ENCODE data around the gene FXYD5. TPM values are rescaled to one million over a fixed set of nuclear protein-coding genes. Genes with fewer than 3 reads are reported as not detected.

The FXYD5 gene
- total and polyA plus RNA-seq, 9 of the 15 experiments (the other 6 are each of a cell fraction or from before 2014, with no cell fraction given): 104 to 537 (median 174) TPM

GRCh38 chr19:35135389-35135909, 19.1 kb upstream of the FXYD5 start (continued):
- TF ChIP-seq, protein P1, sequence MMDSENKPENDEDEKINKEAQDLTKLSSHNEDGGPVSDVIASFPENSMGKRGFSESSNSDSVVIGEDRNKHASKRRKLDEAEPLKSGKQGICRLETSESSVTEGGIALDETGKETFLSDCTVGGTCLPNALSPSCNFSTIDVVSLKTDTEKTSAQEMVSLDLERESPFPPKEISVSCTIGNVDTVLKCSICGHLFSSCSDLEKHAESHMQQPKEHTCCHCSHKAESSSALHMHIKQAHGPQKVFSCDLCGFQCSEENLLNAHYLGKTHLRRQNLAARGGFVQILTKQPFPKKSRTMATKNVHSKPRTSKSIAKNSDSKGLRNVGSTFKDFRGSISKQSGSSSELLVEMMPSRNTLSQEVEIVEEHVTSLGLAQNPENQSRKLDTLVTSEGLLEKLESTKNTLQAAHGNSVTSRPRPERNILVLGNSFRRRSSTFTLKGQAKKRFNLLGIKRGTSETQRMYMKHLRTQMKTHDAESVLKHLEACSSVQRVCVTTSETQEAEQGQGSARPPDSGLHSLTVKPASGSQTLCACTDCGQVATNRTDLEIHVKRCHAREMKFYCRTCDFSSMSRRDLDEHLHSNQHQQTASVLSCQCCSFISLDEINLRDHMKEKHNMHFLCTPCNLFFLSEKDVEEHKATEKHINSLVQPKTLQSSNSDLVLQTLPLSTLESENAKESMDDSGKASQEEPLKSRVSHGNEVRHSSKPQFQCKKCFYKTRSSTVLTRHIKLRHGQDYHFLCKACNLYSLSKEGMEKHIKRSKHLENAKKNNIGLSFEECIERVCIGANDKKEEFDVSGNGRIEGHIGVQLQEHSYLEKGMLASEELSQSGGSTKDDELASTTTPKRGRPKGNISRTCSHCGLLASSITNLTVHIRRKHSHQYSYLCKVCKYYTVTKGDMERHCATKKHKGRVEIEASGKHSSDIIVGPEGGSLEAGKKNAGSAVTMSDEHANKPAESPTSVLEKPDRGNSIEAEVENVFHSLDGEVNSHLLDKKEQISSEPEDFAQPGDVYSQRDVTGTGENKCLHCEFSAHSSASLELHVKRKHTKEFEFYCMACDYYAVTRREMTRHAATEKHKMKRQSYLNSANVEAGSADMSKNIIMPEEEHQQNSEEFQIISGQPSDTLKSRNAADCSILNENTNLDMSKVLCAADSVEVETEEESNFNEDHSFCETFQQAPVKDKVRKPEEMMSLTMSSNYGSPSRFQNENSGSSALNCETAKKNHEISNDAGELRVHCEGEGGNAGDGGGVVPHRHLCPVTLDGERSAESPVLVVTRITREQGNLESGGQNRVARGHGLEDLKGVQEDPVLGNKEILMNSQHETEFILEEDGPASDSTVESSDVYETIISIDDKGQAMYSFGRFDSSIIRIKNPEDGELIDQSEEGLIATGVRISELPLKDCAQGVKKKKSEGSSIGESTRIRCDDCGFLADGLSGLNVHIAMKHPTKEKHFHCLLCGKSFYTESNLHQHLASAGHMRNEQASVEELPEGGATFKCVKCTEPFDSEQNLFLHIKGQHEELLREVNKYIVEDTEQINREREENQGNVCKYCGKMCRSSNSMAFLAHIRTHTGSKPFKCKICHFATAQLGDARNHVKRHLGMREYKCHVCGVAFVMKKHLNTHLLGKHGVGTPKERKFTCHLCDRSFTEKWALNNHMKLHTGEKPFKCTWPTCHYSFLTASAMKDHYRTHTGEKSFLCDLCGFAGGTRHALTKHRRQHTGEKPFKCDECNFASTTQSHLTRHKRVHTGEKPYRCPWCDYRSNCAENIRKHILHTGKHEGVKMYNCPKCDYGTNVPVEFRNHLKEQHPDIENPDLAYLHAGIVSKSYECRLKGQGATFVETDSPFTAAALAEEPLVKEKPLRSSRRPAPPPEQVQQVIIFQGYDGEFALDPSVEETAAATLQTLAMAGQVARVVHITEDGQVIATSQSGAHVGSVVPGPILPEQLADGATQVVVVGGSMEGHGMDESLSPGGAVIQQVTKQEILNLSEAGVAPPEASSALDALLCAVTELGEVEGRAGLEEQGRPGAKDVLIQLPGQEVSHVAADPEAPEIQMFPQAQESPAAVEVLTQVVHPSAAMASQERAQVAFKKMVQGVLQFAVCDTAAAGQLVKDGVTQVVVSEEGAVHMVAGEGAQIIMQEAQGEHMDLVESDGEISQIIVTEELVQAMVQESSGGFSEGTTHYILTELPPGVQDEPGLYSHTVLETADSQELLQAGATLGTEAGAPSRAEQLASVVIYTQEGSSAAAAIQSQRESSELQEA (IDR thresholded peaks at IDR 0.05; ENCODE audit: low read depth): no peak
- TF ChIP-seq ZNF124 (CRISPR knock-in tag; IDR thresholded peaks at IDR 0.05) (no peak), CAMTA2 (CRISPR knock-in tag; conservative IDR thresholded peaks at IDR 0.05) (no peak), FOXJ3 (CRISPR knock-in tag; IDR thresholded peaks at IDR 0.05) (no peak), SP1 (CRISPR knock-in tag; IDR thresholded peaks at IDR 0.05) (peak; percentile 72), EWSR1 (IDR thresholded peaks at IDR 0.05; ENCODE audit: borderline replicate concordance, low read depth, partially characterized antibody) (no peak), BCLAF1 (IDR thresholded peaks at IDR 0.05; ENCODE audit: borderline replicate concordance in 1 of 2, control insufficient read depth in 1 of 2, low read depth in 2 of 2, low read length in 1 of 2) (no peak), MYBL2 (IDR thresholded peaks at IDR 0.05; ENCODE audit: low read depth) (no peak), MYBL2 (CRISPR knock-in tag; IDR thresholded peaks at IDR 0.05; ENCODE audit: borderline replicate concordance) (no peak), KDM4B (IDR thresholded peaks at IDR 0.05; ENCODE audit: borderline replicate concordance in 2 of 2, low read depth in 1 of 2) (no peak), ZNF143 (CRISPR knock-in tag; IDR thresholded peaks at IDR 0.05) (no peak), ZNF77 (CRISPR knock-in tag; IDR thresholded peaks at IDR 0.05) (no peak), ZFP36 (IDR thresholded peaks at IDR 0.05; ENCODE audit: low read depth, low read length, partially characterized antibody) (no peak), COPS2 (conservative IDR thresholded peaks at IDR 0.05) (no peak), TFAM (CRISPR knock-in tag; conservative IDR thresholded peaks at IDR 0.05) (no peak)
- TF ChIP-seq, protein P2, sequence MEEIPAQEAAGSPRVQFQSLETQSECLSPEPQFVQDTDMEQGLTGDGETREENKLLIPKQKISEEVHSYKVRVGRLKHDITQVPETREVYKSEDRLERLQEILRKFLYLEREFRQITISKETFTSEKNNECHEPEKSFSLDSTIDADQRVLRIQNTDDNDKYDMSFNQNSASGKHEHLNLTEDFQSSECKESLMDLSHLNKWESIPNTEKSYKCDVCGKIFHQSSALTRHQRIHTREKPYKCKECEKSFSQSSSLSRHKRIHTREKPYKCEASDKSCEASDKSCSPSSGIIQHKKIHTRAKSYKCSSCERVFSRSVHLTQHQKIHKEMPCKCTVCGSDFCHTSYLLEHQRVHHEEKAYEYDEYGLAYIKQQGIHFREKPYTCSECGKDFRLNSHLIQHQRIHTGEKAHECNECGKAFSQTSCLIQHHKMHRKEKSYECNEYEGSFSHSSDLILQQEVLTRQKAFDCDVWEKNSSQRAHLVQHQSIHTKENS (CRISPR knock-in tag; IDR thresholded peaks at IDR 0.05): no peak
